GM23338 (cell line): ENCODE results near the gene TCEAL3. TPM values are rescaled to one million over a fixed set of nuclear protein-coding genes. Genes with fewer than 3 reads are reported as not detected.

Experiments used
- ATAC-seq: fragments of 200-7000 bp; cut with Tn5 transposase; 3 replicates; pipeline ENCODE4 v1.9.1; 2020
- DNase-seq: peaks from one replicate; pipeline ENCODE4 v3.0.0-alpha.2; 2015; ENCODE audit warnings: low spot score
- H2AFZ ChIP-seq: fragments of 200-600 bp; sonication (generic); 2 replicates; pipeline ENCODE4 v1.8.0; 2016; ENCODE audit warnings: antibody characterized with exemption, mild to moderate bottlenecking, moderate library complexity
- H3F3A ChIP-seq: fragments of 200-600 bp; sonication (generic); replicated peaks from 2 replicates; pipeline ENCODE4 v1.8.0; 2017; ENCODE audit warnings: antibody characterized with exemption, mixed run types, low read depth
- H3K27ac ChIP-seq: fragments of 200-600 bp; sonication (generic); 2 replicates; pipeline ENCODE4 v1.6.1; 2016; ENCODE audit warnings: low read depth
- H3K27me3 ChIP-seq: fragments of 200-600 bp; sonication (generic); 2 replicates; pipeline ENCODE4 v1.8.0; 2016; ENCODE audit warnings: mild to moderate bottlenecking, mixed run types, moderate library complexity; ENCODE audit not compliant: insufficient read depth
- H3K36me3 ChIP-seq: fragments of 200-600 bp; sonication (generic); 2 replicates; pipeline ENCODE4 v1.8.0; 2016; ENCODE audit warnings: mild to moderate bottlenecking; ENCODE audit not compliant: insufficient read depth
- H3K4me1 ChIP-seq: fragments of 200-600 bp; sonication (generic); 2 replicates; pipeline ENCODE4 v1.8.0; 2016; ENCODE audit warnings: mild to moderate bottlenecking, moderate library complexity; ENCODE audit not compliant: insufficient read depth
- H3K4me2 ChIP-seq: fragments of 200-600 bp; sonication (generic); 2 replicates; pipeline ENCODE4 v1.7.1; 2017; ENCODE audit warnings: mixed run types
- H3K4me3 ChIP-seq: fragments of 200-600 bp; sonication (generic); 2 replicates; pipeline ENCODE4 v1.6.1; 2016; ENCODE audit warnings: mixed run types
- H3K79me2 ChIP-seq: fragments of 200-600 bp; sonication (generic); replicated peaks from 2 replicates; pipeline ENCODE4 v1.8.0; 2017; ENCODE audit warnings: mild to moderate bottlenecking; ENCODE audit not compliant: insufficient read depth
- H3K9me2 ChIP-seq: fragments of 200-600 bp; sonication (generic); 2 replicates; pipeline ENCODE4 v1.8.0; 2017; ENCODE audit not compliant: insufficient read depth
- H4K20me1 ChIP-seq: fragments of 200-600 bp; sonication (generic); replicated peaks from 2 replicates; pipeline ENCODE4 v1.8.0; 2017; ENCODE audit warnings: mild to moderate bottlenecking; ENCODE audit not compliant: insufficient read depth
- H3K27ac Mint-ChIP-seq: 2 replicates; pipeline ENCODE4 v1.8.0; 2020; ENCODE audit warnings: inconsistent platforms, mild to moderate bottlenecking, moderate library complexity, mixed read lengths
- H3K27me3 Mint-ChIP-seq: 3 replicates; pipeline ENCODE4 v1.8.0; 2022; ENCODE audit warnings: low read depth, mild to moderate bottlenecking, moderate library complexity, mixed read lengths, inconsistent platforms; ENCODE audit not compliant: insufficient read depth, poor library complexity
- H3K36me3 Mint-ChIP-seq: 3 replicates; pipeline ENCODE4 v1.8.0; 2021; ENCODE audit warnings: low read depth, mild to moderate bottlenecking, inconsistent platforms, moderate library complexity, mixed read lengths
- H3K4me1 Mint-ChIP-seq: 3 replicates; pipeline ENCODE4 v1.8.0; 2020; ENCODE audit warnings: mild to moderate bottlenecking, inconsistent platforms, mixed read lengths
- H3K4me3 Mint-ChIP-seq: 3 replicates; pipeline ENCODE4 v1.8.0; 2021; ENCODE audit warnings: moderate library complexity, mild to moderate bottlenecking, inconsistent platforms, mixed read lengths
- H3K9me3 Mint-ChIP-seq: 3 replicates; pipeline ENCODE4 v1.8.0; 2020; ENCODE audit warnings: moderate library complexity, mild to moderate bottlenecking, inconsistent platforms, mixed read lengths
- CREB1 ChIP-seq: fragments of 250-450 bp; sonication (Bioruptor Pico); IDR thresholded peaks from 2 replicates; pipeline ENCODE4 v1.5.0; 2020; ENCODE audit warnings: low read depth, mild to moderate bottlenecking, moderate library complexity
- CTCF ChIP-seq, 2 experiments: fragments of 200-600 bp in 1 of 2; sonication (generic) in 1 of 2; conservative IDR thresholded peaks; 2 replicates each; pipeline versions ENCODE4 v1.5.1 to v1.6.1; 2016 to 2017; ENCODE audit warnings: antibody characterized with exemption in 2 of 2, low read depth in 2 of 2, mild to moderate bottlenecking in 2 of 2, moderate library complexity in 1 of 2
- ETS1 ChIP-seq: IDR thresholded peaks from 2 replicates; pipeline ENCODE4 v1.6.1; 2016; ENCODE audit warnings: antibody characterized with exemption
- EZH2phosphoT487 ChIP-seq: fragments of 200-600 bp; sonication (generic); IDR thresholded peaks from one replicate; pipeline ENCODE4 v1.8.1; 2018; ENCODE audit warnings: antibody characterized with exemption; ENCODE audit not compliant: unreplicated experiment
- NANOG ChIP-seq: IDR thresholded peaks from 2 replicates; pipeline ENCODE4 v1.6.1; 2016; ENCODE audit warnings: antibody characterized with exemption, borderline replicate concordance
- ZNF114 ChIP-seq: fragments of 250-450 bp; sonication (Bioruptor Pico); IDR thresholded peaks from 2 replicates; pipeline ENCODE4 v1.5.0; 2020; ENCODE audit warnings: mild to moderate bottlenecking, moderate library complexity
- ZNF331 ChIP-seq: fragments of 250-450 bp; sonication (Bioruptor Pico); IDR thresholded peaks from 2 replicates; pipeline ENCODE4 v1.5.0; 2020; ENCODE audit warnings: low read depth, mild to moderate bottlenecking, moderate library complexity
- polyA plus RNA-seq: library from polyadenylated mRNA; unstranded; fragments of >200 nt; fragmentation: Nextera tagmentation; extraction: Ambion mirVana; gene quantifications from 2 replicates; pipeline ENCODE4 v1.2.1, GENCODE V29; 2016
- total RNA-seq: library from RNA; depleted of rRNA; stranded (reverse); fragments of >200 nt; shearing (Covaris generic); gene quantifications from 2 replicates; pipeline ENCODE4 v1.2.3, GENCODE V29; 2014
- TF ChIP-seq, protein P1 (sequence below): fragments of 250-450 bp; sonication (Bioruptor Pico); IDR thresholded peaks from 2 replicates; pipeline ENCODE4 v1.5.0; 2020; ENCODE audit warnings: mild to moderate bottlenecking, moderate library complexity

TCEAL3 gene
- total and polyA plus RNA-seq, 2 experiments from 2014 or later, result 5.2 to 31.1 TPM

DNA sequence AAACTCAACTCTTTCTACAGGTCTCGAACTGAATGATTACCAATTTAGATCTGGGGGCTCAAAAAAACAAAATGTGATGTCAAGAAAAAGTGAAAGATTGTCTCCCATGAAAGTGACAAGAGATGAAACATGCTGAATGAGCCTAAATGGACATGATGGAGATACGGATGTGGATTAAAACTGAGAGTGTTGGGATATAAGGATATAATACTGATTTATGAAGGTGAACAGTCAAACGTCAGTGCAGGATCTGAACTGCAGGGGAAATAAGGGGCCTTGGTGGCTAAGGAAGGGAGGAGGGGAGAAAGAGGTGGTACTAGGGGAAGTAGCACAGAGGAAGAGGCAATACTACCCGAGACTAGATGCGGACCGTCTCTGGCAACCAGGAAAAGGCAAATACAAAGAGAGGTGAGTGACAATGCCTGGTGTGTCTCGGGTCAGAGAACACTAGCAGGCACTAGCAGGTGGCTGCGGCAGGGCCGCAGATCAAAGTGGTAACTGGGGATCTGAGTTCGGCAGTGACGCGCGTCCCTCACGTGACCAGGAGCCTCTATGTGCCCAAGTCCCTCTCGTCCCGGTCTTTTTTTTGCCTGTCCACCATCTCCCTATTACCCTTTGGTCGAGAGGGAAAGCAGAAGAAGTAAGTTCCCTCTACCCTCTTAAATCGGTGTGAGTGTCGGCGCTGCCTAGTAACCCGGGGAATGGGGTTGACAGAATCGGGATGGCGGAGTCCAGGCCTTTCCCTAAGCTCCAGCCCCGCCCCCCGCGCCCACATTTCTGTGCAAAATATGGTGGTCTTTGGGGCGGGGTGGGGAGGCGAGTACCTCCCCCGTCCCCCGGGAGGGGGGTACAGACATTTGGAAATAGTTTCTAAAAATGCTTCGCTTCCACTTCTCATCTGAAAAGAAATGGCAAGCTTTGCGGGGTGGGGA lies 20.9 kb downstream of the TCEAL3 start, which contains the start of gene TCEAL1:
Gene TCEAL1, plus strand, starts transcription at position 590 of the 932 bp plus-strand sequence. CDS start 942 bp downstream, outside the sequence.
- Histone ChIP-seq H3K4me3 (peak within 1 kb of the TSS; percentile 90), H3K79me2 (no peaks in the 10 kb centered on the region), H3K36me3 (no peaks in the 10 kb centered on the region), H4K20me1 (no peaks in the 10 kb centered on the region), H3K9me2 (no peaks in the 10 kb centered on the region), H3K27ac (peak within 1 kb of the TSS; percentile 64), H3K27me3 (no peaks in the 10 kb centered on the region), H3K4me1 (peaks cover 4% of the 10 kb centered on the region; the same call in 1 of the 2 replicates), H2AFZ (peak within 1 kb of the TSS; percentile 95), H3F3A (no peaks in the 10 kb centered on the region), H3K4me2 (peak within 1 kb of the TSS; percentile 77)
- H3K36me3 Mint-ChIP-seq, result no peaks in the 10 kb centered on the region; the same call in 2 of the 3 replicates
- no peaks in the 10 kb centered on the region; the same call in 2 of the 3 replicates for H3K9me3 Mint-ChIP-seq
- H3K27me3 Mint-ChIP-seq, result peaks cover 7% of the 10 kb centered on the region
- peak; percentile 38 for ATAC-seq
- peaks cover 13% of the 10 kb centered on the region; the same call in 2 of the 3 replicates for H3K4me1 Mint-ChIP-seq
- DNase-seq, result peak; percentile 58
- H3K27ac Mint-ChIP-seq, result peak within 1 kb of the TSS; percentile 96
- H3K4me3 Mint-ChIP-seq, result peak within 1 kb of the TSS; percentile 84
- TF ChIP-seq CREB1 (CRISPR knock-in tag) (peak; percentile 48; the same call in 1 of the 2 replicates), ETS1 (no peak)

DNA sequence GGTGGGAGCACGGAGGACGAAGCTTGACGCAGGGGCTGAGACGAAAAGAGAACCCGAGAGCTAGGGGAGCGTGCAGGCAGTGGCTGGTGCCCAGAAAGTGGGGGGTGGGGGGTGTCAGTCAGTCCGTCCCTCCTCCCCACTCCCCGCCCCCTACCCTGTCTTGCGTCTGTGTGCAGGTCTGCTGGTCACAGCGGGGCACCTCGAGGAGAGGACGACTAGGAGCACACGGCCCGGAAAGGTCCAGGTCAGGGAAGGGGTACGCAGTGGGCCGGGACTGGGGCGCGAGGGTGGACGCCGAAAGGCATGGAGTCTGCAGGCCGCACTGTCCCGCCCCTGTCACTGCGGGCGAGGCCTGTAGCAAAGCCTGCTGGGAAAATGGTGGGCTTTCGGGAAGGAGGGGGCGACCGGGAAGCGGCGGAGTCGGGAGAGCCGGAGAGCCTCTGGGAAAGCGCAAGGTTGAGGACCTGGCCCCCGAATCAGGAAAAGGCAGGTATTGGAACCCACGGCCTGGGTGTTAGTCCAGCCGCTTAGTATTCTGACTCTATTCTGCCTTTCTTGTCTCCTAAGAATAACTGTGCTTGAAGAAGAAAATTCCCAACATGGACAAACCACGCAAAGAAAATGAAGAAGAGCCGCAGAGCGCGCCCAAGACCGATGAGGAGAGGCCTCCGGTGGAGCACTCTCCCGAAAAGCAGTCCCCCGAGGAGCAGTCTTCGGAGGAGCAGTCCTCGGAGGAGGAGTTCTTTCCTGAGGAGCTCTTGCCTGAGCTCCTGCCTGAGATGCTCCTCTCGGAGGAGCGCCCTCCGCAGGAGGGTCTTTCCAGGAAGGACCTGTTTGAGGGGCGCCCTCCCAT lies 21.8 kb downstream of the TCEAL3 start:
- Histone ChIP-seq H2AFZ (peak overlapping the region; percentile 95), H3F3A (no peaks in the 10 kb centered on the region), H3K27ac (peak overlapping the region; percentile 64), H3K4me2 (peak overlapping the region; percentile 77), H4K20me1 (no peaks in the 10 kb centered on the region), H3K27me3 (no peaks in the 10 kb centered on the region), H3K36me3 (no peaks in the 10 kb centered on the region), H3K4me3 (peak overlapping the region; percentile 90), H3K79me2 (no peaks in the 10 kb centered on the region), H3K9me2 (no peaks in the 10 kb centered on the region), H3K4me1 (peaks cover 4% of the 10 kb centered on the region; the same call in 1 of the 2 replicates)
- DNase-seq (peak; percentile 79), ATAC-seq (peak; percentile 86)
- Mint-ChIP-seq H3K4me1 (peaks cover 9% of the 10 kb centered on the region; the same call in 2 of the 3 replicates), H3K36me3 (no peaks in the 10 kb centered on the region; the same call in 2 of the 3 replicates), H3K27me3 (peaks cover 7% of the 10 kb centered on the region), H3K27ac (peak overlapping the region; percentile 96), H3K4me3 (peak overlapping the region; percentile 84), H3K9me3 (no peaks in the 10 kb centered on the region; the same call in 2 of the 3 replicates)
- peak; percentile 54 to 78 for TF ChIP-seq CTCF (conservative IDR thresholded peaks at IDR 0.05; ENCODE audit: low read depth in 2 of 2)
- TF ChIP-seq ZNF114, result no peak
- no peak for TF ChIP-seq NANOG
- TF ChIP-seq, protein P1, sequence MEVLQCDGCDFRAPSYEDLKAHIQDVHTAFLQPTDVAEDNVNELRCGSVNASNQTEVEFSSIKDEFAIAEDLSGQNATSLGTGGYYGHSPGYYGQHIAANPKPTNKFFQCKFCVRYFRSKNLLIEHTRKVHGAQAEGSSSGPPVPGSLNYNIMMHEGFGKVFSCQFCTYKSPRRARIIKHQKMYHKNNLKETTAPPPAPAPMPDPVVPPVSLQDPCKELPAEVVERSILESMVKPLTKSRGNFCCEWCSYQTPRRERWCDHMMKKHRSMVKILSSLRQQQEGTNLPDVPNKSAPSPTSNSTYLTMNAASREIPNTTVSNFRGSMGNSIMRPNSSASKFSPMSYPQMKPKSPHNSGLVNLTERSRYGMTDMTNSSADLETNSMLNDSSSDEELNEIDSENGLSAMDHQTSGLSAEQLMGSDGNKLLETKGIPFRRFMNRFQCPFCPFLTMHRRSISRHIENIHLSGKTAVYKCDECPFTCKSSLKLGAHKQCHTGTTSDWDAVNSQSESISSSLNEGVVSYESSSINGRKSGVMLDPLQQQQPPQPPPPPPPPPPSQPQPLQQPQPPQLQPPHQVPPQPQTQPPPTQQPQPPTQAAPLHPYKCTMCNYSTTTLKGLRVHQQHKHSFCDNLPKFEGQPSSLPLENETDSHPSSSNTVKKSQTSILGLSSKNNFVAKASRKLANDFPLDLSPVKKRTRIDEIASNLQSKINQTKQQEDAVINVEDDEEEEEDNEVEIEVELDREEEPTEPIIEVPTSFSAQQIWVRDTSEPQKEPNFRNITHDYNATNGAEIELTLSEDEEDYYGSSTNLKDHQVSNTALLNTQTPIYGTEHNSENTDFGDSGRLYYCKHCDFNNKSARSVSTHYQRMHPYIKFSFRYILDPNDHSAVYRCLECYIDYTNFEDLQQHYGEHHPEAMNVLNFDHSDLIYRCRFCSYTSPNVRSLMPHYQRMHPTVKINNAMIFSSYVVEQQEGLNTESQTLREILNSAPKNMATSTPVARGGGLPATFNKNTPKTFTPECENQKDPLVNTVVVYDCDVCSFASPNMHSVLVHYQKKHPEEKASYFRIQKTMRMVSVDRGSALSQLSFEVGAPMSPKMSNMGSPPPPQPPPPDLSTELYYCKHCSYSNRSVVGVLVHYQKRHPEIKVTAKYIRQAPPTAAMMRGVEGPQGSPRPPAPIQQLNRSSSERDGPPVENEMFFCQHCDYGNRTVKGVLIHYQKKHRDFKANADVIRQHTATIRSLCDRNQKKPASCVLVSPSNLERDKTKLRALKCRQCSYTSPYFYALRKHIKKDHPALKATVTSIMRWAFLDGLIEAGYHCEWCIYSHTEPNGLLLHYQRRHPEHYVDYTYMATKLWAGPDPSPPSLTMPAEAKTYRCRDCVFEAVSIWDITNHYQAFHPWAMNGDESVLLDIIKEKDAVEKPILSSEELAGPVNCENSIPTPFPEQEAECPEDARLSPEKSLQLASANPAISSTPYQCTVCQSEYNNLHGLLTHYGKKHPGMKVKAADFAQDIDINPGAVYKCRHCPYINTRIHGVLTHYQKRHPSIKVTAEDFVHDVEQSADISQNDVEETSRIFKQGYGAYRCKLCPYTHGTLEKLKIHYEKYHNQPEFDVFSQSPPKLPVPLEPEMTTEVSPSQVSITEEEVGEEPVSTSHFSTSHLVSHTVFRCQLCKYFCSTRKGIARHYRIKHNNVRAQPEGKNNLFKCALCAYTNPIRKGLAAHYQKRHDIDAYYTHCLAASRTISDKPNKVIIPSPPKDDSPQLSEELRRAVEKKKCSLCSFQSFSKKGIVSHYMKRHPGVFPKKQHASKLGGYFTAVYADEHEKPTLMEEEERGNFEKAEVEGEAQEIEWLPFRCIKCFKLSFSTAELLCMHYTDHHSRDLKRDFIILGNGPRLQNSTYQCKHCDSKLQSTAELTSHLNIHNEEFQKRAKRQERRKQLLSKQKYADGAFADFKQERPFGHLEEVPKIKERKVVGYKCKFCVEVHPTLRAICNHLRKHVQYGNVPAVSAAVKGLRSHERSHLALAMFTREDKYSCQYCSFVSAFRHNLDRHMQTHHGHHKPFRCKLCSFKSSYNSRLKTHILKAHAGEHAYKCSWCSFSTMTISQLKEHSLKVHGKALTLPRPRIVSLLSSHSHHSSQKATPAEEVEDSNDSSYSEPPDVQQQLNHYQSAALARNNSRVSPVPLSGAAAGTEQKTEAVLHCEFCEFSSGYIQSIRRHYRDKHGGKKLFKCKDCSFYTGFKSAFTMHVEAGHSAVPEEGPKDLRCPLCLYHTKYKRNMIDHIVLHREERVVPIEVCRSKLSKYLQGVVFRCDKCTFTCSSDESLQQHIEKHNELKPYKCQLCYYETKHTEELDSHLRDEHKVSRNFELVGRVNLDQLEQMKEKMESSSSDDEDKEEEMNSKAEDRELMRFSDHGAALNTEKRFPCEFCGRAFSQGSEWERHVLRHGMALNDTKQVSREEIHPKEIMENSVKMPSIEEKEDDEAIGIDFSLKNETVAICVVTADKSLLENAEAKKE, result no peak
- TF ChIP-seq EZH2phosphoT487, result no peak
- no peak for TF ChIP-seq ZNF331 (CRISPR knock-in tag)
